GM12865 (cell line): ENCODE results near the gene TRIM21.
"Not testable (repeated sequence)": the region's sequence is repeated elsewhere in the genome, so short reads cannot be mapped to it uniquely, and the experiment has no call there.

Source experiments
- DNase-seq: peaks from one replicate; pipeline ENCODE4 v3.0.0; 2010; ENCODE audit warnings: low read depth
- H3K4me3 ChIP-seq: 2 replicates; pipeline ENCODE4 v1.5.1; 2011; ENCODE audit warnings: mild to moderate bottlenecking, low read depth, low read length, control low read depth
- CTCF ChIP-seq: IDR thresholded peaks from 2 replicates; pipeline ENCODE4 v1.5.1; 2011; ENCODE audit warnings: low read length, control low read depth, low read depth, inconsistent platforms; ENCODE audit not compliant: insufficient read depth; ENCODE audit errors: missing control alignments

The TRIM21 gene

DNA sequence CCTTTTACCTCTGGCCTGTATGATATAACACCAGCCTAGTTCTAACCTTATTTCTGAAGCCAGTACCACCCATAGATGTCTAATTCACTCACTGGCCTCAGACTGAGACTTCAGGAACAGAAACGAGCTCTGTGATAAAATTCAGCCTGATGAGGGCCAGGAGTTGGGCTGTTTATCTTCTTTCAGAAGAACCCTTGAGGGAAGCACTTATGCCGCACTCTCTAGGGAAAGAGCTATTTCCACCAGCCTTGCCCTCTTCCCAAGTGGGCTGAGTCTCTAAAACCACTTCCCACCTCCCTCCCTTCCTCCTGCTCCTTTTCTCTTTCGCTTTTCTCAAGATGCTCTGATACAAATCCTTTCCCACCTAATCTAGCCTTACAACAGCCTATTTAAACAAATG, 23.3 kb downstream of the TRIM21 start:
- DNase-seq, result no peak
- TF ChIP-seq CTCF, result no peak
- H3K4me3 ChIP-seq, result no peak overlapping the region

DNA sequence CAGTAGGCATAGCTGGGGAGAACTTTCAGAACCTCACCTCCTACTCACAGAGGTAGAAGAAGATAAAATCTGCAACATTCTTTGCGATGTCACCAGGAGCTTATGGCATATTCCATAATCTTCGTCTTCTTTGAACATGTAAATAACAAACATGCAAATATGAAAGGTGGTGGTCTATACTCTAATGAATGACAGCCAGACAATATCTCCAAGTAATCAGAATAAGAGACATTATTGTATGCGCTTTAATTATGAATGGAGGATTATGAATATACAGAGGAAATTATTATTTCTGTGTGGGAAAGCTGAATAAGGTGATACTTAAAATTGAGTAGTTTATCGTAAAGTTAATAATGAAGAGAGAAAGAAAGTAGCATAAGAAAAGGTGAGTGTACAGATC, 25.2 kb downstream of the TRIM21 start, which contains the start of gene OR52B4:
TSS of gene OR52B4 (minus strand) at position 101 of the 400 bp plus-strand sequence. CDS start at position 10, 91 bp downstream.
- no peak for TF ChIP-seq CTCF
- no peak within 1 kb of the TSS for H3K4me3 ChIP-seq
- DNase-seq, result no peak

GRCh38 chr11:4348142-4348541, 45.4 kb downstream of the TRIM21 start:
- DNase-seq, H3K4me3 ChIP-seq: not testable (repeated sequence)

DNA sequence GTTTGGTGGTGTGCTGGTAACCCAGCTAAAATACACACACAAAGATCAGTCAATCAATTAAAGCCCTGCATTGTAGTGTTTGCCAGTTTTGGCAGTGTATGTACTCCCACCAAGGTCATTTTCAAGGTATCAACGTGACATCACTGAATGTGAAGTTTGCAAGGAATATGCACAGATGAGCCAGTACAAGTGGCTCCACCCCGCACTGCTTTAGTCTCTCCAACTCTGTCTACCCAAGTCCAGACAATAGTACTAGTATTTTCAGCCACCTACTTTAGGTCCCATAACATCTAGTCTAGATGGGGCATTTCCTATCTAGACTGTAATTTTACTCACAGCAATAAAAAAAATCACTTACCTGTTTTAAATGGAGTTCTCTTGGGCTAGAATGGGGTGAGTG, 48.1 kb downstream of the TRIM21 start:
- not testable (repeated sequence) for DNase-seq, H3K4me3 ChIP-seq
